SK-N-SH treated with all-trans-retinoic acid at 6 μM for 48 hours (cell line): ENCODE results near the gene DPCD.
A peak's percentile ranks its signal among the peaks of the same experiment; 100 is the strongest.
"Not testable (repeated sequence)": the region's sequence is repeated elsewhere in the genome, so short reads cannot be mapped to it uniquely, and the experiment has no call there.

ENCODE experiments used
- ATAC-seq: fragments of 200-7000 bp; cut with Tn5 transposase; 3 replicates; pipeline ENCODE4 v1.9.1; 2020; ENCODE audit warnings: mild to moderate bottlenecking, moderate library complexity
- CREB5 ChIP-seq: fragments of 250-450 bp; sonication (Bioruptor Pico); IDR thresholded peaks from 2 replicates; pipeline ENCODE4 v1.5.1; 2020; ENCODE audit warnings: low read depth, mild to moderate bottlenecking, moderate library complexity
- CSDC2 ChIP-seq: fragments of 250-450 bp; sonication (Bioruptor Pico); IDR thresholded peaks from 2 replicates; pipeline ENCODE4 v1.5.0; 2020; ENCODE audit warnings: mild to moderate bottlenecking, moderate library complexity
- CSRNP3 ChIP-seq: fragments of 250-450 bp; sonication (Bioruptor Pico); IDR thresholded peaks from 2 replicates; pipeline ENCODE4 v1.5.1; 2021; ENCODE audit warnings: mild to moderate bottlenecking, moderate library complexity
- ESRRG ChIP-seq: fragments of 250-450 bp; sonication (Bioruptor Pico); IDR thresholded peaks from 2 replicates; pipeline ENCODE4 v1.6.1; 2021; ENCODE audit warnings: mild to moderate bottlenecking
- GLIS3 ChIP-seq: fragments of 250-450 bp; sonication (Bioruptor Pico); IDR thresholded peaks from 2 replicates; pipeline ENCODE4 v1.5.0; 2020; ENCODE audit warnings: mild to moderate bottlenecking, moderate library complexity
- ISL1 ChIP-seq: fragments of 250-450 bp; sonication (Bioruptor Pico); IDR thresholded peaks from 2 replicates; pipeline ENCODE4 v2.1.2; 2022; ENCODE audit warnings: mild to moderate bottlenecking, moderate library complexity
- OSR1 ChIP-seq: fragments of 250-450 bp; sonication (Bioruptor Pico); IDR thresholded peaks from 2 replicates; pipeline ENCODE4 v1.8.0; 2022; ENCODE audit warnings: moderate library complexity, mild to moderate bottlenecking, inconsistent platforms
- PATZ1 ChIP-seq: fragments of 250-450 bp; sonication (Bioruptor Pico); IDR thresholded peaks from 2 replicates; pipeline ENCODE4 v1.8.0; 2020; ENCODE audit warnings: mild to moderate bottlenecking, moderate library complexity, borderline replicate concordance
- POU6F1 ChIP-seq: fragments of 250-450 bp; sonication (Bioruptor Pico); IDR thresholded peaks from 2 replicates; pipeline ENCODE4 v1.8.0; 2021; ENCODE audit warnings: low read depth, mild to moderate bottlenecking, moderate library complexity, borderline replicate concordance
- PPARA ChIP-seq: fragments of 250-450 bp; sonication (Bioruptor Pico); IDR thresholded peaks from 2 replicates; pipeline ENCODE4 v1.5.0; 2020; ENCODE audit warnings: mild to moderate bottlenecking, borderline replicate concordance
- SNAI2 ChIP-seq: fragments of 250-450 bp; sonication (Bioruptor Pico); IDR thresholded peaks from 2 replicates; pipeline ENCODE4 v1.5.0; 2020; ENCODE audit warnings: mild to moderate bottlenecking, moderate library complexity
- TCF4 ChIP-seq: fragments of 250-450 bp; sonication (Bioruptor Pico); IDR thresholded peaks from 2 replicates; pipeline ENCODE4 v1.8.0; 2021; ENCODE audit warnings: mild to moderate bottlenecking, moderate library complexity, borderline replicate concordance
- TOX ChIP-seq: fragments of 250-450 bp; sonication (Bioruptor Pico); IDR thresholded peaks from 2 replicates; pipeline ENCODE4 v1.8.0; 2021; ENCODE audit warnings: mild to moderate bottlenecking, moderate library complexity, borderline replicate concordance
- TSHZ2 ChIP-seq: fragments of 250-450 bp; sonication (Bioruptor Pico); IDR thresholded peaks from 2 replicates; pipeline ENCODE4 v1.5.0; 2020; ENCODE audit warnings: mild to moderate bottlenecking, moderate library complexity
- ZC3H10 ChIP-seq: fragments of 250-450 bp; sonication (Bioruptor Pico); IDR thresholded peaks from 2 replicates; pipeline ENCODE4 v1.5.1; 2021; ENCODE audit warnings: mild to moderate bottlenecking, moderate library complexity
- ZFP3 ChIP-seq: fragments of 250-450 bp; sonication (Bioruptor Pico); IDR thresholded peaks from 2 replicates; pipeline ENCODE4 v1.5.0; 2020; ENCODE audit warnings: mild to moderate bottlenecking, moderate library complexity
- ZFP30 ChIP-seq: fragments of 450-650 bp; formaldehyde crosslinking; IDR thresholded peaks from 2 replicates; pipeline ENCODE4 v1.5.0; 2022; ENCODE audit warnings: mild to moderate bottlenecking, moderate library complexity
- ZNF565 ChIP-seq: fragments of 450-650 bp; formaldehyde crosslinking; conservative IDR thresholded peaks from 2 replicates; pipeline ENCODE4 v1.5.0; 2020; ENCODE audit warnings: low read depth, mild to moderate bottlenecking, moderate library complexity
- ZNF70 ChIP-seq: fragments of 450-650 bp; formaldehyde crosslinking; IDR thresholded peaks from 2 replicates; pipeline ENCODE4 v1.5.0; 2020; ENCODE audit warnings: mild to moderate bottlenecking, moderate library complexity
- ZNF8 ChIP-seq: fragments of 450-650 bp; formaldehyde crosslinking; IDR thresholded peaks from 2 replicates; pipeline ENCODE4 v1.5.0; 2020; ENCODE audit warnings: mild to moderate bottlenecking, moderate library complexity

DPCD gene

GRCh38 chr10:101585841-101586240 is 2.3 kb upstream of the DPCD start:
- ATAC-seq, result no peak
- TF ChIP-seq ISL1 (CRISPR knock-in tag) (no peak), ZFP30 (CRISPR knock-in tag) (no peak), ZNF8 (CRISPR knock-in tag) (no peak)

- peak; percentile 64 for ATAC-seq
Measured at GRCh38 chr10:101588879-101589278, 758 bp downstream of the DPCD start.

GRCh38 chr10:101593331-101593730 is 5.2 kb downstream of the DPCD start:
- ATAC-seq, result not testable (repeated sequence)

More at GRCh38 chr10:101588879-101589278, 758 bp downstream of the DPCD start:
- TF ChIP-seq ZC3H10 (CRISPR knock-in tag) (no peak), TCF4 (CRISPR knock-in tag) (no peak), PATZ1 (no peak), TSHZ2 (CRISPR knock-in tag) (no peak), PPARA (no peak), CSDC2 (no peak), SNAI2 (no peak), ZFP3 (CRISPR knock-in tag) (no peak), GLIS3 (no peak), ZFP30 (CRISPR knock-in tag) (no peak)

GRCh38 chr10:101595591-101596433 is 7.7 kb downstream of the DPCD start:
- ATAC-seq, result no peak
- no peak for TF ChIP-seq TOX (CRISPR knock-in tag)
- TF ChIP-seq PPARA, result no peak
- TF ChIP-seq ZFP30 (CRISPR knock-in tag), result no peak
- TF ChIP-seq TCF4 (CRISPR knock-in tag), result no peak

GRCh38 chr10:101597091-101597900 is 9.2 kb downstream of the DPCD start:
- ATAC-seq, result no peak
- TF ChIP-seq GLIS3 (no peak), CREB5 (no peak), ZNF565 (no peak), TSHZ2 (CRISPR knock-in tag) (no peak), CSRNP3 (CRISPR knock-in tag) (no peak), TOX (CRISPR knock-in tag) (no peak), ISL1 (CRISPR knock-in tag) (no peak), OSR1 (CRISPR knock-in tag) (no peak), ZNF70 (CRISPR knock-in tag) (no peak), PPARA (no peak), POU6F1 (CRISPR knock-in tag) (no peak), ESRRG (CRISPR knock-in tag) (no peak)
